Hematopoietic multipotent progenitor cell treated with erythropoietin and hydrocortisone succinate and interleukin-3 and kit ligand, for 8 days (in vitro differentiated cells): ENCODE data around the gene SLC37A4.
"Not testable (repeated sequence)": the region's sequence is repeated elsewhere in the genome, so short reads cannot be mapped to it uniquely, and the experiment has no call there.

ENCODE experiments used
- DNase-seq: peaks from one replicate; pipeline ENCODE4 v3.0.0-alpha.2; 2015

The SLC37A4 gene

DNA sequence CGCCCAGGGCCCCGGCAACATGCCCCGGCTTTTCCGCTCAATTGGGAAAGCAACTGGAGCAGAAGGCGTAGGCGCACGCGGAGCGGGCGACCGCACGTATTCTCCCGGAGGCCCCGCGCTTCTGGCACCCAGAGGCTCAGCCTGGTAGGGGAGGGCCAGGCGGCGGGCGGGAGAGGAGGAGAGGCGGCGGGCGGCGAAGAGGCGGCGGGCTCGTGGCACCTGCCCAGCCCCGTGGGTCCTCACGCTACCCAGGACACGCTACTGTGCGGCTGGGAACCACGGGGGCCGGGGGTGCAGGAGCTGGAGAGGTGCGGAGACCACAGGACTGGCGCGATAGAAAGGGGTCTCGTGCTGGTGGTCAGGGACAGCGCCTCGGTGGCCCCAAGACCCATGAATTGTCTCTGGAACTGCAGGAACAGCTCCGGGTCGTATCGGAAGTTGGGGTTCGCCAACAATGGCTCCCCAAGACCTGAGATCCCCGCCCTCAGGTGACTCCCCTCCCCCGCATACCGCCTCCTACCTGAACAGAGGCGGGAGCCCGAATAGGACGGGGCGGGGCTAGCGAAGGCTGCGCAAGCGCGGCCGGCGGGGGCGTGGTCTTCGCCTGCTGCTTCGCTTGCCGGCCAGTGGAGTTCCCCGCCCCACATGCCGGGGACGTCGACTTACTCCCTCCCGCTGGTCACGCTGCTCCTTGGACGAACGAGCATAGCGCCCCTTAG lies at the start of gene SLC37A4:
SLC37A4 (minus strand) TSS at position 549 of the 719 bp plus-strand sequence.
- peak; percentile 99 for DNase-seq

DNA sequence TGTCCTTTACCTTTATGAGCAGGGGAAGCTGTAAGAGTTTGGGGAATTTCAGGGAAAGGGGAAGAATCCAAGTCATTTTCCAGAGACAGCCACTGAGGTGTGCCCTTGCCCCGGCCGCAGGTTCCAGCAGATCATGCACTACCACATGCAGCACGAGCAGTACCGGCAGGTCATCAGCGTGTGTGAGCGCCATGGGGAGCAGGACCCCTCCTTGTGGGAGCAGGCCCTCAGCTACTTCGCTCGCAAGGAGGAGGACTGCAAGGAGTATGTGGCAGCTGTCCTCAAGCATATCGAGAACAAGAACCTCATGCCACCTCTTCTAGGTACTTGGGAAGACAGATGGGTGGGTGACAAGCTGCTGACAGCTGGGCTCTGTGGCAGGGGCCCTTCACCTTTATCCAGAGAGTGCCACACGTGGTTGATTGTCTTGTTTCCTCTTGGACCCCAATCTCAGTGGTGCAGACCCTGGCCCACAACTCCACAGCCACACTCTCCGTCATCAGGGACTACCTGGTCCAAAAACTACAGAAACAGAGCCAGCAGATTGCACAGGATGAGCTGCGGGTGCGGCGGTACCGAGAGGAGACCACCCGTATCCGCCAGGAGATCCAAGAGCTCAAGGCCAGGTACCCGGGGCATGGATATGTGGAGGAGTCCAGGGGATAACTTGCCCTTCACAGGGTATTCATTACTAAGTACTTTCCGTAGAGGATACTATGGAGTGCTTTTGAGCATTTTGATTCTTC lies 48.2 kb upstream of the SLC37A4 start:
- no peak for DNase-seq

DNA sequence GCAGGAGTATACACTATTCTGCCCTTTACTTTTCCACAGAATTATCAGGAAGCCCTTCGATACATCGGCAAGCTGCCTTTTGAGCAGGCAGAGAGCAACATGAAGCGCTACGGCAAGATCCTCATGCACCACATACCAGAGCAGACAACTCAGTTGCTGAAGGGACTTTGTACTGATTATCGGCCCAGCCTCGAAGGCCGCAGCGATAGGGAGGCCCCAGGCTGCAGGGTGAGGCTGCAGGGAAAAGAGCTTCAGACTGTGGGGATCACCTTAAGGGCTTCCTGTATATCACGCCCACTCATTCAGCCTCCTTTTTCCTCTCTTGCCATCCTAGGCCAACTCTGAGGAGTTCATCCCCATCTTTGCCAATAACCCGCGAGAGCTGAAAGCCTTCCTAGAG lies 47.2 kb upstream of the SLC37A4 start:
- no peak for DNase-seq

DNA sequence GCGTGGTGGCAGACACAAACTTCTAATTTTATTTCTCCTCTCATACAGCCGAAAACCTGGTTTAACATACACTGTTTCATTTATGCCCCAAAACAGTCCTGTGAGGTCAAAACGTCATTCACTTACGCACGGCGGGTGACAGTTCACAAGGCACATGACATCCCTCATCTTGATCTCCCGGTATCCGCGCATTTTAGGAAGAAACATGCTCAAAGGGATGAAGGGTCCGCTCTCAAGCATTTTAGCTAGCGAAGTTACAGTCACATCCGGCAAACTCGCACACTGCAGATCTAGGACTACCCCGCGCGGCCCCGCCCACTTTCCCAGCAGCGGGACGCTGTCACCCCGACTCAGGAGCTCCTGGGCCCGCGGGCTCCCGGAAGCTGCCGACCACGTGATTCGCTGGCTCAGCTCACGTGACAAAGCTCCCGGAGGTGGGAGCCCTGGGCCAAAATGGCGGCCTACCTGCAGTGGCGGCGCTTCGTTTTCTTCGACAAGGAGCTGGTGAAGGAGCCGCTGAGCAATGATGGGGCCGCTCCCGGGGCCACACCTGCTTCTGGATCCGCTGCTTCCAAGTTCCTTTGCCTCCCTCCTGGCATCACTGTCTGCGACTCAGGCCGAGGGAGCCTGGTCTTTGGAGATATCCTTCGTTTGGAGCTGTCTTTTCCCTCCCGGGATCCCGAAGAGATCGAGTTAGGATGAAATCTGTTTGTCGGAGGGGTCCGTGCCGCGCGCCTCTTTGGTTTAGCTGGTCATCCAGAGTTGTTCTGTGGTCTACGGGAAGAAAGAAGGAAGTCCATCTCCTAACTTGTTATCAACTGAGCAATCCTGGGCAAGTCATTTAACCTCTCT lies 36.9 kb upstream of the SLC37A4 start, which contains the start of gene VPS11:
VPS11 (plus strand) TSS at position 448 of the 852 bp plus-strand sequence; CDS start at position 454, 6 bp downstream.
- DNase-seq, result peak; percentile 97

DNA sequence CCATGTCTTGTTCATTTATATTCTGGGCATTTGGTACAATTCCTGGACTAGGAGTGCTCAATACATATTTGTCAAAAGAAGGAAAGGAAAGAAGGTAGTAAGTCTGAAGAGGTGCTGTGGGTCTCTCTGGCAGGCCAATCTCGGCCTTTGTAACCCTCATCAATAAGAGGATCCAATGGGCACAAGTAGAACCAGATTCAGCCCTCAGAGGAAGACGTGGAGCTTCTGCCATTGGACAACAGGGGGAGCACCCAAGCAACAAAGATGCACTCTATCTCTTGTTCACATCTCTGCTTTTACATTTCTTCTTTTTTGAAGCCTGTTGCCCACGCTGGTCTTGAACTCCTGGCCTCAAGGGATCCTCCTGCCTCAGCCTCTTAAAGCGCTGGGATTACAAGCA lies 34.7 kb upstream of the SLC37A4 start:
- peak; percentile 87 for DNase-seq

DNA sequence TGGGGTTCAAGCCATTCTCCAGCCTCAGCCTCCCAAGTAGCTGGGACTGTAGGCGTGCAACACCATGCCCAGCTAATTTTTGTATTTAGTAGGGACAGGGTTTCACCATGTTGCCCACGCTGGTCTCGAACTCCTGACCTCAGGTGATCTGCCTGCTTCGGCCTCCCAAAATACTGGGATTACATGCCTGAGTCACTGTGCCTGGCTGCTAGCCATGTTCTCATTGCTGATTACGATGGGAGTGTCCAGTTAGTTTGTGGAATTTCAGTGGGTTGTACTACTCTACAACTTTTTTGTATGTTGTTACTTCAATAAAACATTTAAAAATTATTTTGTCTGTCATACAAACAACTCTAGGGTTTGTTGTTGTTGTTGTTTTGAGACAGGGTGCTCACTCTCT lies 32.1 kb upstream of the SLC37A4 start:
- peak; percentile 86 for DNase-seq

DNA sequence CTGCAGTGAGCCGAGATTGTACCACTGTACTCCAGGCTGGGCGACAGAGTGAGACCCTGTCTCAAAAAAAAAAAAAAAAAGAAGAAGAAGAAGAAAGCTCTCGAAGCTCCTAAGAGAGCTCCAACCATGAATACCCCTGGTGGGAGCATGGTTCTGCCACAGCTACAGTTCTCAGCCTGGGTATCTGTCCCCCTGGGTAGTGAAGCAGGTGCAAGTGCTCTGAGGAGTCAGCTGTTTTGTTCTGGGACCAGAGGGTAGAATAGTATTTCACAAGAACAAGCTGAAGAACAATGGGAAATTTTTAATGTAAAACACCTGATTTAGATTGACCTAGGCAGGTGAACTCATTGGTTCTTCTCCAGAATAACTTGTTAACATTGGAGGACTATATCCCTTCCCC lies 30.6 kb upstream of the SLC37A4 start:
- DNase-seq, result no peak

DNA sequence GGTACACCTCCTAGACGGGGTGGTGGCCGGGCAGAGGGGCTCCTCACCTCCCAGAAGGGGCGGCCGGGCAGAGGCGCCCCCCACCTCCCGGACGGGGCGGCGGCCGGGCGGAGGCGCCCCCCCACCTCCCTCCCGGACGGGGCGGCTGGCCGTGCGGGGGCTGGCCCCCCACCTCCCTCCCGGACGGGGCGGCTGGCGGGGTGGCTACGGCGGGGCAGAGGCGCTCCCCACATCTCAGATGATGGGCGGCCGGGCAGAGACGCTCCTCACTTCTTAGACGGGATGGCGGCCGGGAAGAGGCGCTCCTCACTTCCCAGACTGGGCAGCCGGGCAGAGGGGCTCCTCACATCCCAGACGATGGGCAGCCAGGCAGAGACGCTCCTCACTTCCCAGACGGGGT lies 28.5 kb upstream of the SLC37A4 start:
- DNase-seq, result not testable (repeated sequence)

DNA sequence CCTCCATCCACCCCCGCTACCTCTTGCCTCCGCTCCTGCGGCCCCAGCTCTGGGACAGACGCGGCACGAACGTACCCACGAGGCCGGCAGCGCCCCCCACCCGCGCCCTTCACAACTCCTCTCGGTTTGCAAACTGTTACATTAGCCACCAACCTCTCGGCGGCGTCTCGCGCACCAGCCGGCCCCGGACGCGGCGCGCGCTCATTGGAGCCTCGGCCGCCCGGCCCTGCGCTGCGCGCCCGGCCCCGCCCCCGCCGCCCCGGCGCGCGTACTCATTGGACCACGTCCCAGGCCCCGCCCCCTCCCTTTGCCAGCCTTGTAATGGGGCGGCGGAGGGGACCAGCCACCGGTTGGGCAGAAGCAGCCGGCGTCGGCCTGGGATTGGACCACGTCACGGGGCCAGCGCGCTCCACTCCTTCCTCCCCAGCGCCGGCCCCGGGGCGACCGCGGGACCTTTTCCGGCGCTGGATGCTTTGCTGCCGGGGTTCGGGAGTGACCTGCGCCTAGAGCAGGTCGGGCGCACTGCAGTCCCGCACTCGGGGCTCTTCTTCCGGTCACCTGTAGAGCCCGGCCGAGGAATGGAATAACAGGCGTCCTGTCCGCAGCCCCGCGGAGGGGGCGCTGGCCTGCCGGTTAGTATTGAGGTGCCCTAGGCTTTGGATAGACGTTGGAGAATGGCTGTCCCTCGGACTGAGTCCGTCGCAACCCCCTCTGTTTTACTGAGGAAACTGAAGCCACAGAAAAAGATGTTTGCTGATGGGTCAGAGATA lies 26.5 kb upstream of the SLC37A4 start, which contains the start of gene HYOU1:
HYOU1 (minus strand) TSS at position 206 of the 770 bp plus-strand sequence. CDS start 1,045 bp downstream, outside the sequence.
- DNase-seq, result peak; percentile 94

DNA sequence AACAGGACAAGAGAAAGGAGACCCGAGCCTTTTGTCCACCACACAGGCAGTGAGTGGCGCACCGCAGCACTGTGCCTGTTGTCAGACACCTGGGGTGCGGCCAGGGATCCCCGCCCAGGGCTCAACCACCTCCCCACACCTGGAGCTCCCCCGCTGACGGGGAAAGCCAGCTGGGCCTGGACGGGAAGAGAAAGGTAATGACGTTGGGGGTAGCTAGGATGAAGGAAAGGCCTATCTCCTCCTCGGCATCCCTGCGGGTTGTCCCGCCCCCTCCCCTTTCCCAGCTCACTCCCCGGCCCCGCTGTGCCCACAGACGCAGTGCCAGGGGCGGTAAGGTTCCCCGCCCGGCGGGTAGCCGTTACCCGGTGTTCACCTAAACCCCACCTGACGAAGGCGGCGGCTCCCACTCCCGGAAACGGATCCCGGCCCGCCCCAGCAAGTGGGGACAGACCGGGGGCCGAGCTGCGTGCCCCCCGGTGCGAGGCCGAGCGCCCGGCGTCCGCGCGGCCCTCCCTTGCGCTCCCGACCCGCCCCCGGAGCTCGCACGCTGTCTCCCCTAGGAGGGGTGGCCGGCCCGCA lies 25.8 kb upstream of the SLC37A4 start:
- peak; percentile 8 for DNase-seq

DNA sequence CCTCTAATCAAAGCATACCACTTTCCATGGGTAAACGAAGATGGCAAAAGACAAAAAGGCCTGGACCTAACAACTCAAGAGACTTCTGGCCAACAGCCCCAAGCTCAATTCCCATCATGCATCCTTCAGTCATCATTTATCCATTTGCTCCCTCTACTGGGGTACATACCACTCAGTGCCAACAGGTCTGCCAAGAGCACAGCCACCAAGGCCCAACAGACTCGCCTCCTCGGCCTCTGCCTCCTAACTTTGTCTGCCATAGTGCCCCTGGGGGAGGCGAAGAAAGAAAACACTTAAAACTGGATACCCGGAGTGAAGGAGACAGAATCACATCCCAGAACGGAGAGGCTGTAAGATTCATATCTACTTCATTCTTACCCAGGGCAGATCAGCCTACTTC lies 25.2 kb upstream of the SLC37A4 start:
- peak; percentile 75 for DNase-seq

DNA sequence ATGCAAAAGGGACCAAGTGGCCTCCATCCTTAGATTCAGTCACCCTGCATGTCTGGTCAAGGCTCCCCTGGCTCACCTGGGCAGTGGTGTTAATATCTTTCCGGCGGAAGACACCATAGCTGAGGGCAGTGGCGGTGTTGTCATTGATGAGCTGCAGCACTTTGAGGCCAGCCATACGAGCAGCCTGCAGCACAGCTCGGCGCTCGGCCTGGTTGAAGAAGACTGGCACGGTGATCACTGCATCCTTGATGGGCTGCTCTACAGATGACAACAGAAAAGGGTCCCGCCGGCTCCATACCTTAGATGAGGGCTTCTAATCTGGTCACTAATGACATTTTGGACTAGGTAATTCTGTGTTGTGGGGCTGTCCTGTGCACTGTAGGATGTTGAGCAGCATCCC lies 23.7 kb upstream of the SLC37A4 start:
- DNase-seq, result no peak

DNA sequence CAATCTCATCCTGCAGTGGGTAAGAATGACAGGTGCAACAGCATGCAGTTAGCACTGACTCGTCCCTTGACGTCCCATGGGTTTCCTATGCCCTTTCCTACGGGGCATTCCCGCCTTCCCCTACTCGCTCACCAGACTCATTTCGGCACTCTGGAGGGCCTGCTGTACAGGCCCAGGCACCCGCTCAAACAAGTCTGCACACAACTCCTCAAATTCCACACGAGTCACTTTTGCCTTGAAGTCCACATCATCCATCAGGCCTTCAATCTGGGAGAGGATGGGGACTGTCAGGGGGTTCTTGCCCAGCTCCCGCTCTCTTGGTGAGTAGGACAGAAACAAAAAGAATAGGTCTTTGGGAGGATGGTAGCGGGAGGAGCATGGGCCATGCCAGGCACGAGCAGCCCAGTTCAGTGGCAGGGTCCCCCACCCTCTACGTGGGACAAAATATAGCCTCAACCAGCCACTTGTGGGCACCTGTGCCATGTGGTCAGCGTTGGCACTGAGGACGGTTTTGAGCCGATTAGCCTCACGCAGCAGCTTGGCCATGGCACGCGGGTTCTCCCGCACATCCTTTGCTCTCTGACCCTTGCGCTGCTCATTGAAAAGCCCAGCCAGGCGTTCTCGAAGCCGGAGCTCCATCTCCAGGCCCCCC lies 21.6 kb upstream of the SLC37A4 start:
- no peak for DNase-seq

DNA sequence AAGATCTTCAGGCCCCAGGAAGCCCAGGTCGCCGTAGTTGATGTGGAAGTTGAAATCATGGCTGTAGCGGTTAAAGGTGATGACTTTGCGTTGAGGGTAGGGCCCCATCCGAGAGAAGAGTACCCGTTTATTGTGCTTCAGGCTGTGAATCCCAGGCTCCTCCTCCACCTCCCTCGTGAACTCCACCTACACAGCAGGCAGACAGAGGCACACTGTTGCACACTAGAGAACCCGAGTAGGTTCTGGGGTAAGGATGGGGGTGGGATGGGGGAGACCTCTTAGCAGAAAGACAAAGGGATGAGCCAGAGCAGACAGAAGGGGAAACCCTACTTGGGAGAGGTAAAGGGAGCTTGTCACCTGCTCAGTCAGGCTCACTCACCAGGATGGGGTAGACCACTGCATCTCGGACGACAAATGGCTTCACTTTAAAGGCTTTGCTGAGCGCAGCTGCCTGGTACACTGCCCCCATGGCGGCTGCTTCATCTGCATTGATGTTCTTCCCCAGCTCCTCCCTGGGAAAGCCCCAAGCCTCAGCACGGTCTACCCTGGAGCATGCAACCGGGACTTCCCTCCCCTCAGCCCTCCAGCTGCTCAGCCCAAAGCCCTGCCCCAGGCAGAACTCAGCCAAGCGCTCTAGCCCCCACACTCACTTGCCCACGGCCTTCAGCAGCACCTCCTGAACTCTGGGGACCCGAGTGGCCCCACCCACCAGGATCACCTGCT lies 20.9 kb upstream of the SLC37A4 start:
- DNase-seq, result no peak

DNA sequence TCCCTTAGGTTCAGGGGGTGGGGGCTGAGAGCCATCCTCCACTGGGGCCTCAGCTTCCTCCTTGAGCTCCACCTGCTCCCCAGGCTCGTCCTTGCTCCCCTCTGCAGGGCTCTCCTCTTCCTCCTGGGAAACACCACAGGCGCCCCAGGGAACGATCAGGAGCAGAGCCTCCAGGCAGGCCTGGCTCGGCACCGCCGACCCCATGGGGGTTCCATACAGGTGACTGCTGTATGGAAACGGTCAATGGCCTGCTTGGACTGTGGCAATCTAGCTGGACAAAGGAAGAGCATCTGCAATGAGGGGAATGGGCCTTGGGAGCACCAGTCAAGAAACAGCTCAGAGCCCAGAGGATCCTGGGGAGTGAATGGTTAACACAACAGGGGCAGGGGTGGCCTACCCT lies 18.4 kb upstream of the SLC37A4 start:
- DNase-seq, result no peak

DNA sequence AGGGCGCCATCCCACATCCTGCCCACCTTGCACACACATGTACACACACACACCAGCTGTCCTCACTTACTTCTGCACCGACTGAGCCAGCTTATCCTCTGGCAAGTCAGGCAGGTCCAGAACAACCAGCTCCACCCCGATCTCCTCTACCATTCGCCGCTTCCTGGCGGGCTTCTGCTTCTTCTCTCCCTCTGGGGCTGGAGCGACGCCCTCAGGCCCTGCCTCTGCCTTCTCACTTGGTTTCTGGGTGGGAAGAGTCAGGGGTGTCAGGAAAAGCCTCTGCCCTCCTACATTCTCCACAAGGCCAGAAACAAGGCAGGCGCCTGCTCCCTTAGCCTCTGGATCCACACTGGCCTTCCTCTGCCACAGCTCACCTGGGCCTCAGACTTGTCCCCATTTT lies 18.0 kb upstream of the SLC37A4 start:
- no peak for DNase-seq

DNA sequence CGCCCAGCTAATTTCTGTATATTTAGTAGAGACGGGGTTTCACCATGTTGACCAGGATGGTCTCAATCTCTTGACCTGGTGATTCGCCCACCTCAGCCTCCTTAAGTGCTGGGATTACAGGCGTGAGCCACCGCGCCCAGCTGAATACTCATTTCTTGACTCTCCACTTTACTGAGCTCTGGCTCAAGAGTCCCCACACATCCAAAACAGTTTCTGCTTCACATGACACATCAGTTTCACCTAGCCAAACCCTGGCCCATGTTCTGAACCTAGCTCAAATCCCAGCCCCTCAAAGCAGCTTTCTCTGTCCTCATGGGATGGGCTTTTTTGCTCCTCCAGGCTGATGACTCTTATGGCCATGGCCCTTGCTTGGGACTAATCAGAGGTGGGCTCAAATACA lies 16.5 kb upstream of the SLC37A4 start:
- DNase-seq, result no peak

DNA sequence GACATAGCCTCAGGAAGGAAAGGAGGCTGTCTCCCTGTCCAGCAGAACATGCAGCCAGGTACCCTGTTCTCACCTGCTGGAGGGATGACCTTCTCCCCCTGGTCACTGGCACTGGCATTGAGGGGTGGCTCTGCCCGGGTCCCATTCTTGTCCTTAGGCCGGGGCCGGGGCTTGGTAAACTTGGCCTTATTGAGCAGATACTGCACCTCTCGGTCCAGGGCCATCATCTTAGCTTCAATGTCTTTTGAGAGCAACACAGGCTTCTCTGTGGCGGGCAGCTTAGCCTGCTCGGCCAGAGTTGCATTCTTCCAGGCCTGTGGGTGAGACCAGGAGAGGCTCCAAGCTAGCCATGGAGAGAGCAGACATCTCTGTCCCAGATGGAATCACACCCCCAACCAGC lies 15.8 kb upstream of the SLC37A4 start:
- no peak for DNase-seq

DNA sequence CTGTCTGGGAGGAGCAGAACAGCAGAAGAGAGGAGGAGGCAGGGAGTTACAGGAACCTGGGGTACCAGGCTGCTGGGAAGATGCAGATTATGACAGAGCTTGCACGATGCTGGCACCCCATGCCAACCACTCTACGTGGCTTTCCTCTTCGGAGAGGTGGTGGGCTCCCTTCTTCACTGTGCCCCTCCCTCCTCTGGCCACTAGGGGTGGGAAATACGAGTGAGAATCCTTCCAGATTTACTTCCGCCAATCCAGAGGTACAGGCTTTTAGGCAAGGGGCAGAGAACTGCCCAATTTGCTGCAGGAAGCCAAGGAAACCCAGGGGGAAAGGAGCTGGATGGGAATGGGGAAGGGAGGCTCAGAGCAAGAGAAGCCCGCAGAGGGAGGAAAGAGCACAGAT lies 14.0 kb upstream of the SLC37A4 start:
- no peak for DNase-seq

DNA sequence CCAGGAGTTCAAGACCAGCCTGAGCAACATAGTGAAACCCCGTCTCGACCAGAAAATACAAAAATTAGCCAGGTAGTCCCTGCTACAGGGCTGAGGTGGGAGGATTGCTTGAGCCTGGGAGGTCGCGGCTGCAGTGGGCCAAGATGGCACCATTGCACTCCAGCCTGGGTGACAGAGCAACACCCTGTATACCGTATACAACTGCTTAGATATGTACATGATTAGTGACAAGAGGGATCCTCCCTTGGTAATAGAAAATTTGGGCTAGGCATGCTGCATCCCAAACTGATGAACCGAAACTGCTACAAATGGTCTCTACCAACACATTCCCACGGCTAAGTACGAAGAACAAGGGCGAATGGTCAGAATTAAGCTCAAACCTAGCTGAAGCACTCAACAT lies 12.2 kb upstream of the SLC37A4 start:
- DNase-seq, result no peak
